Measurements from ENCODE around the gene NUP35. TPM values are rescaled to one million over a fixed set of nuclear protein-coding genes. Genes with fewer than 3 reads are reported as not detected.

NUP35 gene
- total RNA-seq, 1 experiment from 2014 or later: 33.4 TPM

DNA sequence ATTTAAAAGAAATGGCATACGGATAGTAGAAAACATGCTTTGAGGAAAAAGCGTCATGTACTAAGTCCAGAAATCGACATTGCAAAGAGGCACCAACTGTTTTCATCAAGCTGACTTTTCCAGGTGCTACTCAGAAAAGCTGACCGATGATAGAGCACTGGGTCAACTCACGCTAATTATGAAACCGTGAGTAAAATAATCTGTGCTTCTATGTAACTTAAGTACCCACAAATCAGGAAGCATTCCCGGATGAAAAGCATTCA is 353 bp upstream of the NUP35 start (continued):
- TF ChIP-seq POLR2AphosphoS5 (IDR thresholded peaks at IDR 0.05; ENCODE audit: low read depth, low read length) (no peak), SRF (IDR thresholded peaks at IDR 0.05; ENCODE audit: low read depth) (no peak)

GRCh38 chr2:183124957-183125255 is 663 bp downstream of the NUP35 start:
- Histone ChIP-seq H4K20me1 (ENCODE audit: insufficient read depth) (no peaks in the 10 kb centered on the region; the same call in 1 of the 2 replicates), H3K4me1 (ENCODE audit: control insufficient read depth in 1 of 2, insufficient read depth in 2 of 2, low read length in 2 of 2) (peaks cover 7 to 19% of the 10 kb centered on the region in 2 experiments; a peak in 3 of 4 replicates), H3K27me3 (ENCODE audit: insufficient read depth, low read length) (no peaks in the 10 kb centered on the region), H3K36me3 (ENCODE audit: control insufficient read depth in 1 of 2, insufficient read depth in 2 of 2, low read length in 2 of 2) (peaks cover 0 to 4% of the 10 kb centered on the region in 2 experiments; a peak in 1 of 4 replicates), H3K4me3 (replicated peaks in 1 of 2; ENCODE audit: low read depth in 1 of 2, low read length in 2 of 2) (peak overlapping the region; percentile 66 to 76), H3K79me2 (ENCODE audit: insufficient read depth, low read length) (peaks cover 57% of the 10 kb centered on the region), H3K4me2 (ENCODE audit: low read length) (peak overlapping the region; percentile 77), H3K9ac (ENCODE audit: low read length) (peak overlapping the region; percentile 72), H2AFZ (ENCODE audit: low read depth, low read length, poor library complexity, severe bottlenecking) (no peak overlapping the region), H3K9me3 (ENCODE audit: control insufficient read depth in 1 of 2, insufficient read depth in 1 of 2, low read depth in 1 of 2, low read length in 2 of 2) (no peaks in the 10 kb centered on the region), H3K27ac (ENCODE audit: low read depth, low read length) (peak overlapping the region; percentile 96), H3K9me2 (ENCODE audit: insufficient read depth) (no peaks in the 10 kb centered on the region)
- no TSS peak for BruUV-seq (replicated peaks)
- ATAC-seq (no peak), DNase-seq (ENCODE audit: low read depth, low spot score) (no peak)
- RAD21 ChIA-PET (ENCODE audit: low non-redundant PET in 1 of 2, low total read pairs in 2 of 2, uncharacterized antibody in 2 of 2, unreplicated experiment in 2 of 2): no interaction called here
- CTCF ChIA-PET: no interaction called here
- POLR2A ChIA-PET: no interaction called here
- no peak for TF ChIP-seq YY1 (IDR thresholded peaks at IDR 0.05; ENCODE audit: extremely low read depth, insufficient replicate concordance, low read depth, low read length)
- no peak for TF ChIP-seq ELF1 (IDR thresholded peaks at IDR 0.05; ENCODE audit: borderline replicate concordance, low read depth)
- TF ChIP-seq, protein P1, sequence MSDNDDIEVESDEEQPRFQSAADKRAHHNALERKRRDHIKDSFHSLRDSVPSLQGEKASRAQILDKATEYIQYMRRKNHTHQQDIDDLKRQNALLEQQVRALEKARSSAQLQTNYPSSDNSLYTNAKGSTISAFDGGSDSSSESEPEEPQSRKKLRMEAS (IDR thresholded peaks at IDR 0.05): no peak
- no peak for TF ChIP-seq EZH2 (IDR thresholded peaks at IDR 0.05)
- no peak for TF ChIP-seq CEBPB (IDR thresholded peaks at IDR 0.05; ENCODE audit: low read depth)
- TF ChIP-seq JUND (IDR thresholded peaks at IDR 0.05): no peak
- TF ChIP-seq, protein P2, sequence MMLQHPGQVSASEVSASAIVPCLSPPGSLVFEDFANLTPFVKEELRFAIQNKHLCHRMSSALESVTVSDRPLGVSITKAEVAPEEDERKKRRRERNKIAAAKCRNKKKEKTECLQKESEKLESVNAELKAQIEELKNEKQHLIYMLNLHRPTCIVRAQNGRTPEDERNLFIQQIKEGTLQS (IDR thresholded peaks at IDR 0.05): no peak
- TF ChIP-seq POLR2A (IDR thresholded peaks at IDR 0.05; ENCODE audit: borderline replicate concordance, extremely low read depth, insufficient read depth, insufficient read length): no peak
- no peak for TF ChIP-seq ZFX (IDR thresholded peaks at IDR 0.05)
- no peak for TF ChIP-seq EZH2phosphoT487 (IDR thresholded peaks at IDR 0.05; ENCODE audit: borderline replicate concordance)
- no peak for TF ChIP-seq CTCF (IDR thresholded peaks at IDR 0.05 in 2 of 3, conservative IDR thresholded peaks at IDR 0.05 in 1 of 3; ENCODE audit: borderline replicate concordance in 1 of 3, insufficient read depth in 1 of 3, low read depth in 2 of 3, low read length in 2 of 3)
- TF ChIP-seq SP1 (IDR thresholded peaks at IDR 0.05; ENCODE audit: low read depth): no peak
- TF ChIP-seq, protein P3, sequence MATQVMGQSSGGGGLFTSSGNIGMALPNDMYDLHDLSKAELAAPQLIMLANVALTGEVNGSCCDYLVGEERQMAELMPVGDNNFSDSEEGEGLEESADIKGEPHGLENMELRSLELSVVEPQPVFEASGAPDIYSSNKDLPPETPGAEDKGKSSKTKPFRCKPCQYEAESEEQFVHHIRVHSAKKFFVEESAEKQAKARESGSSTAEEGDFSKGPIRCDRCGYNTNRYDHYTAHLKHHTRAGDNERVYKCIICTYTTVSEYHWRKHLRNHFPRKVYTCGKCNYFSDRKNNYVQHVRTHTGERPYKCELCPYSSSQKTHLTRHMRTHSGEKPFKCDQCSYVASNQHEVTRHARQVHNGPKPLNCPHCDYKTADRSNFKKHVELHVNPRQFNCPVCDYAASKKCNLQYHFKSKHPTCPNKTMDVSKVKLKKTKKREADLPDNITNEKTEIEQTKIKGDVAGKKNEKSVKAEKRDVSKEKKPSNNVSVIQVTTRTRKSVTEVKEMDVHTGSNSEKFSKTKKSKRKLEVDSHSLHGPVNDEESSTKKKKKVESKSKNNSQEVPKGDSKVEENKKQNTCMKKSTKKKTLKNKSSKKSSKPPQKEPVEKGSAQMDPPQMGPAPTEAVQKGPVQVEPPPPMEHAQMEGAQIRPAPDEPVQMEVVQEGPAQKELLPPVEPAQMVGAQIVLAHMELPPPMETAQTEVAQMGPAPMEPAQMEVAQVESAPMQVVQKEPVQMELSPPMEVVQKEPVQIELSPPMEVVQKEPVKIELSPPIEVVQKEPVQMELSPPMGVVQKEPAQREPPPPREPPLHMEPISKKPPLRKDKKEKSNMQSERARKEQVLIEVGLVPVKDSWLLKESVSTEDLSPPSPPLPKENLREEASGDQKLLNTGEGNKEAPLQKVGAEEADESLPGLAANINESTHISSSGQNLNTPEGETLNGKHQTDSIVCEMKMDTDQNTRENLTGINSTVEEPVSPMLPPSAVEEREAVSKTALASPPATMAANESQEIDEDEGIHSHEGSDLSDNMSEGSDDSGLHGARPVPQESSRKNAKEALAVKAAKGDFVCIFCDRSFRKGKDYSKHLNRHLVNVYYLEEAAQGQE (IDR thresholded peaks at IDR 0.05; ENCODE audit: low read depth): no peak
- no peak for TF ChIP-seq RAD21 (IDR thresholded peaks at IDR 0.05; ENCODE audit: low read depth)
- no peak for TF ChIP-seq ZNF274 (IDR thresholded peaks at IDR 0.05; ENCODE audit: low read depth, low read length)
- TF ChIP-seq ZBTB33 (IDR thresholded peaks at IDR 0.05; ENCODE audit: extremely low read depth, insufficient replicate concordance, low read length): no peak
- TF ChIP-seq SRF (IDR thresholded peaks at IDR 0.05; ENCODE audit: low read depth): no peak
- no peak for TF ChIP-seq SIN3A (IDR thresholded peaks at IDR 0.05; ENCODE audit: low read depth)
- intact Hi-C loops (cut with micrococcal nuclease): loop anchor here (5.0 kb wide), 1 partner anchor 88 kb away; the partner anchor contains the start of gene NCKAP1
